Testis (tissue), 2 donors: ENCODE measurements around the gene AJUBA.

Experiments used
- CTCF ChIP-seq, 3 experiments: fragments of 450-650 bp in 2 of 3; fragments of 200-600 bp in 1 of 3; sonication (generic) in 1 of 3; IDR thresholded peaks; one replicate each; pipeline ENCODE4 v1.5.1; 2016 to 2019; ENCODE audit warnings: antibody characterized with exemption in 3 of 3, mild to moderate bottlenecking in 2 of 3, moderate library complexity in 1 of 3
- POLR2A ChIP-seq: fragments of 450-650 bp; IDR thresholded peaks from one replicate; pipeline ENCODE4 v1.6.1; 2017; ENCODE audit warnings: antibody characterized with exemption, mild to moderate bottlenecking, moderate library complexity

- TF ChIP-seq CTCF (IDR thresholded peaks at IDR 0.05) = no peak
- TF ChIP-seq POLR2A = no peak
These were observed 2.8 kb upstream of the AJUBA start for GRCh38 chr14:22984959-22985658.
